ENCODE data around the gene RTL10. TPM values are rescaled to one million over a fixed set of nuclear protein-coding genes. Genes with fewer than 3 reads are reported as not detected.

Gene RTL10
- total RNA-seq, 1 donor from 2014 or later, result 6.6 TPM

GRCh38 chr22:19891317-19892256 is 36.9 kb upstream of the RTL10 start:
- DNase-seq, result no peak
- no peak overlapping the region for H3K27ac ChIP-seq (replicated peaks)
- intact Hi-C loops (cut with micrococcal nuclease), result no loop called here

DNA sequence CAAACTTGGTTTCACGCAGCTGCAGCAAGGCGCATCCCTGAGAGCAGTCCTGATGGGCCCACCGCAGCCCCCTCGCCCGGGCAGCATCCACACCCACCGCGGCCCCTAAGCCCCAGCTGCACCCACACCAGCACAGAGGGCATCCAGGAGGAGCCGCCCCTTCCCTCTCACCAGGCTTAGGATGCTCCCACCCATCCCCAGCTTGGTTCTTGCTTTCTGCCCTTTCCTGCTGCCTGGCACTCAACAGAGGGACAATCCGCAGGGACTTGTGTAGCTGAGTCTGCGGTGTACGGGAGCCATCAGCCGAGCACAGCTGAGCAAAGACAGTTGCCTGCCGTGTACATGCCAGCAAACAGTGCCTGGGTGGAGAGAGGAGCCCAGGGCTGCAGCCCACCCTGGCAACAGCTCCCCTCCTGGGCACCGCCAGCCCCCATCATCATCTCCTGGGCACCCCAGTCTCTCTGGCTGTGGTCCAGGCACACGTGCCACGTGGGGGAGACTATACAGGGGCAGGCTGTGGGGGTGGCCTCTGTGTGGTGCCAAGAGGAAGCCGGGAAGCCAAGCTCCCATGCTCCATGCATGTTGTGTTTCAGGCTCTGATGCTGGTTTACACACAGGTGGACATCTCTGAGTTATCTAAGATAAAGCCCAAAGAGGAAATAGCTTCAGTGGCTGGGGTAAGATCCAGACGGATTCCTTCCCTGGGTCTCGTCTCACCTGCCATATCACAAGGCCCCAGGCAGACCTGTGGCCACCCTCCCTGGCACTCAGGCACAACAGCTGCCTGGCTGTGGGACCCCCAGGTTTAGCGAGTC is 36.0 kb upstream of the RTL10 start:
- Histone ChIP-seq H3K4me1 (peaks cover 19% of the 10 kb centered on the region), H3K4me3 (no peak overlapping the region), H3K27me3 (ENCODE audit: low read depth) (no peaks in the 10 kb centered on the region), H3K36me3 (peaks cover 30% of the 10 kb centered on the region), H3K9me3 (replicated peaks) (no peaks in the 10 kb centered on the region), H3K27ac (replicated peaks) (no peak overlapping the region)
- TF ChIP-seq, protein P1, sequence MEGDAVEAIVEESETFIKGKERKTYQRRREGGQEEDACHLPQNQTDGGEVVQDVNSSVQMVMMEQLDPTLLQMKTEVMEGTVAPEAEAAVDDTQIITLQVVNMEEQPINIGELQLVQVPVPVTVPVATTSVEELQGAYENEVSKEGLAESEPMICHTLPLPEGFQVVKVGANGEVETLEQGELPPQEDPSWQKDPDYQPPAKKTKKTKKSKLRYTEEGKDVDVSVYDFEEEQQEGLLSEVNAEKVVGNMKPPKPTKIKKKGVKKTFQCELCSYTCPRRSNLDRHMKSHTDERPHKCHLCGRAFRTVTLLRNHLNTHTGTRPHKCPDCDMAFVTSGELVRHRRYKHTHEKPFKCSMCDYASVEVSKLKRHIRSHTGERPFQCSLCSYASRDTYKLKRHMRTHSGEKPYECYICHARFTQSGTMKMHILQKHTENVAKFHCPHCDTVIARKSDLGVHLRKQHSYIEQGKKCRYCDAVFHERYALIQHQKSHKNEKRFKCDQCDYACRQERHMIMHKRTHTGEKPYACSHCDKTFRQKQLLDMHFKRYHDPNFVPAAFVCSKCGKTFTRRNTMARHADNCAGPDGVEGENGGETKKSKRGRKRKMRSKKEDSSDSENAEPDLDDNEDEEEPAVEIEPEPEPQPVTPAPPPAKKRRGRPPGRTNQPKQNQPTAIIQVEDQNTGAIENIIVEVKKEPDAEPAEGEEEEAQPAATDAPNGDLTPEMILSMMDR (IDR thresholded peaks at IDR 0.05; ENCODE audit: borderline replicate concordance), result no peak
- DNase-seq, result no peak
- intact Hi-C loops (cut with micrococcal nuclease), result no loop called here

More at GRCh38 chr22:19891317-19892256, 36.9 kb upstream of the RTL10 start:
- no peaks in the 10 kb centered on the region for H3K27me3 ChIP-seq (ENCODE audit: low read depth)
- H3K4me3 ChIP-seq, result no peak overlapping the region
- H3K4me1 ChIP-seq, result peaks cover 16% of the 10 kb centered on the region
- no peaks in the 10 kb centered on the region for H3K9me3 ChIP-seq (replicated peaks)
- TF ChIP-seq, protein P1 (IDR thresholded peaks at IDR 0.05; ENCODE audit: borderline replicate concordance), result no peak
- H3K36me3 ChIP-seq, result peaks cover 30% of the 10 kb centered on the region

DNA sequence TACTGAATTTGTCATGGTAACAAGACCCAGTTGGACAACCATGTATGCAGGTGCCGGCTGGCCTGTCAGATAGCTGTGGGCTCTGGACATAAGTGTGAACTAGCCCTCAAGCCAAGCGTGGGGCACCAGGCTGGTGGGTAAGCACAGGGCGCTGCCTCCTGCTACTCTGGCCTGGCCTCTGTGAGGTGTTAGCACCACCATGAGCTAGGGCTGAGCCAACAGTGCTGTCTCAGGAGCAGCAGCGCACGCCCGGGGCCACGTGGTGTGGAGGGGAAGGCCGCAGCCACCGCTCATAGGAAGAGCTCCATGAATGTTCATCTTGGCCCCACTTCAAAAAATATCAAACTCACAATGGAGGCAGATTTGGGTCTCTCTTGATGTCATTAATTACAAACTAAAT is 35.3 kb upstream of the RTL10 start:
- Histone ChIP-seq H3K4me3 (no peak overlapping the region), H3K9me3 (replicated peaks) (no peaks in the 10 kb centered on the region), H3K36me3 (peaks cover 22% of the 10 kb centered on the region), H3K27me3 (ENCODE audit: low read depth) (no peaks in the 10 kb centered on the region), H3K4me1 (peaks cover 19% of the 10 kb centered on the region), H3K27ac (replicated peaks) (no peak overlapping the region)
- TF ChIP-seq, protein P1 (IDR thresholded peaks at IDR 0.05; ENCODE audit: borderline replicate concordance), result no peak
- intact Hi-C loops (cut with micrococcal nuclease), result no loop called here
- DNase-seq, result no peak

GRCh38 chr22:19888131-19888746 is 33.6 kb upstream of the RTL10 start:
- Histone ChIP-seq H3K36me3 (peaks cover 5% of the 10 kb centered on the region), H3K4me1 (peaks cover 19% of the 10 kb centered on the region), H3K9me3 (replicated peaks) (no peaks in the 10 kb centered on the region), H3K27ac (replicated peaks) (no peak overlapping the region), H3K4me3 (no peak overlapping the region), H3K27me3 (ENCODE audit: low read depth) (no peaks in the 10 kb centered on the region)
- peak; percentile 13 for DNase-seq
- intact Hi-C loops (cut with micrococcal nuclease), result no loop called here
- TF ChIP-seq, protein P1 (IDR thresholded peaks at IDR 0.05; ENCODE audit: borderline replicate concordance), result no peak
